Right lobe of liver (tissue), 4 donors: ENCODE data around the gene MPST.

Experiments
- CTCF ChIP-seq, 4 donors: fragments of 200-600 bp in 3 of 4; fragments of 450-650 bp in 1 of 4; IDR thresholded peaks; one replicate each; pipeline versions ENCODE4 v1.5.1 to v1.8.0; 2016 to 2022; ENCODE audit warnings: antibody characterized with exemption in 4 of 4, mild to moderate bottlenecking in 2 of 4
- POLR2A ChIP-seq: fragments of 450-650 bp; IDR thresholded peaks from one replicate; pipeline ENCODE4 v1.6.1; 2017; ENCODE audit warnings: antibody characterized with exemption, mild to moderate bottlenecking
- donor health status: DM: no; HTN: no; CAD: no.
- donor health status: DM: no; HTN: no; CAD: no.
- donor health status: DM: no; HTN: yes; CAD: no.

- TF ChIP-seq CTCF (IDR thresholded peaks at IDR 0.05): no peak
- no peak for TF ChIP-seq POLR2A
These were observed 11.2 kb upstream of the MPST start for GRCh38 chr22:37008365-37008764.
